ENCODE measurements around the gene ZCCHC7.

GRCh38 chr9:37325778-37326177 lies 205.4 kb downstream of the ZCCHC7 start:
- TF ChIP-seq CTCF (conservative IDR thresholded peaks at IDR 0.05; ENCODE audit: low read length) (no peak), EZH2phosphoT487 (IDR thresholded peaks at IDR 0.05; ENCODE audit: borderline replicate concordance, low read depth, low read length) (no peak)

All from OCI-LY7 (cell line).